GM12878 (cell line): ENCODE measurements around the gene EGFR. TPM values are rescaled to one million over a fixed set of nuclear protein-coding genes. Genes with fewer than 3 reads are reported as not detected.

Experiments
- ATAC-seq: fragments of 200-7000 bp; cut with Tn5 transposase; 3 replicates; pipeline ENCODE4 v1.9.1; 2020; ENCODE audit warnings: mild to moderate bottlenecking, moderate library complexity
- BruUV-seq: library from RNA; stranded (reverse); fragments of 400-500 nt; replicated peaks from 2 replicates; lab custom pipeline; 2021; lab: Mats Ljungman, UMichigan
- CTCF ChIA-PET: fragments of 300-600 bp; sonication (Branson Sonifier 250); formaldehyde crosslinking; extraction: SDS; loops from one replicate; lab custom pipeline; 2021; ENCODE audit warnings: inconsistent platforms; lab: Yijun Ruan, JAX
- POLR2A ChIA-PET: fragments of 350-600 bp; formaldehyde crosslinking; extraction: SDS; loops from one replicate; lab custom pipeline; 2021; ENCODE audit warnings: inconsistent platforms; lab: Charles Lee
- RAD21 ChIA-PET: fragments of 300-600 bp; sonication (Branson Sonifier 250); formaldehyde crosslinking; loops from one replicate; lab custom pipeline; 2023; ENCODE audit warnings: antibody characterized with exemption; ENCODE audit not compliant: unreplicated experiment; lab: Charles Lee
- SMC1A ChIA-PET: fragments of 300-600 bp; sonication (Branson Sonifier 250); formaldehyde crosslinking; loops from one replicate; lab custom pipeline; 2023; ENCODE audit not compliant: unreplicated experiment, uncharacterized antibody; lab: Charles Lee
- DNase-seq: peaks from one replicate; pipeline ENCODE4 v3.0.0-alpha.2; 2011; ENCODE audit warnings: low read depth, low spot score
- FAIRE-seq: peaks from 3 replicates; lab custom pipeline; 2011; peaks lifted over from hg19 to GRCh38; lab: Jason Lieb, UNC
- H2AFZ ChIP-seq: 2 replicates; pipeline ENCODE4 v1.6.0; 2011; ENCODE audit warnings: low read depth, low read length, control low read depth; ENCODE audit not compliant: control insufficient read depth
- H3K27ac ChIP-seq: 2 replicates; pipeline ENCODE4 v1.5.1; 2011; ENCODE audit warnings: control low read depth; ENCODE audit not compliant: control insufficient read depth, insufficient read depth
- H3K27me3 ChIP-seq, 2 experiments: replicated peaks in 1 of 2; 2 replicates each; pipeline versions ENCODE4 v1.6.0 to v1.6.1; 2011; ENCODE audit warnings: low read length in 1 of 2; ENCODE audit not compliant: control insufficient read depth in 2 of 2, insufficient read depth in 2 of 2
- H3K36me3 ChIP-seq, 2 experiments: 2 replicates each; pipeline ENCODE4 v1.5.1; 2011; ENCODE audit warnings: low read length in 1 of 2; ENCODE audit not compliant: control insufficient read depth in 2 of 2, insufficient read depth in 2 of 2
- H3K4me1 ChIP-seq: 2 replicates; pipeline ENCODE4 v1.6.1; 2011; ENCODE audit warnings: mild to moderate bottlenecking, low read length, moderate library complexity, mixed read lengths; ENCODE audit not compliant: control insufficient read depth, insufficient read depth
- H3K4me2 ChIP-seq: 2 replicates; pipeline ENCODE4 v1.6.0; 2011; ENCODE audit warnings: control low read depth; ENCODE audit not compliant: control insufficient read depth, insufficient read depth
- H3K4me3 ChIP-seq: fragments of 200-600 bp; sonication (generic); 2 replicates; pipeline ENCODE4 v1.5.1; 2016
- H3K79me2 ChIP-seq: 2 replicates; pipeline ENCODE4 v1.6.0; 2011; ENCODE audit warnings: low read length; ENCODE audit not compliant: control insufficient read depth, insufficient read depth
- H3K9ac ChIP-seq: 2 replicates; pipeline ENCODE4 v1.8.0; 2011; ENCODE audit warnings: low read length, control low read depth, mixed read lengths; ENCODE audit not compliant: control insufficient read depth, insufficient read depth
- H3K9me3 ChIP-seq: replicated peaks from 3 replicates; pipeline ENCODE4 v1.5.1; 2011; ENCODE audit warnings: mild to moderate bottlenecking, low read length; ENCODE audit not compliant: control insufficient read depth, insufficient read depth
- H4K20me1 ChIP-seq: 2 replicates; pipeline ENCODE4 v1.6.0; 2011; ENCODE audit not compliant: control insufficient read depth, insufficient read depth
- BHLHE40 ChIP-seq, 2 experiments: fragments of 450-650 bp in 1 of 2; IDR thresholded peaks; 2 replicates each; pipeline ENCODE4 v1.6.1; 2011 to 2017; ENCODE audit warnings: low read depth in 2 of 2, borderline replicate concordance in 1 of 2, improper control_type of control experiment in 1 of 2, low read length in 1 of 2, mild to moderate bottlenecking in 1 of 2
- CBFB ChIP-seq: IDR thresholded peaks from 2 replicates; pipeline ENCODE4 v1.6.1; 2016; ENCODE audit warnings: antibody characterized with exemption, low read depth
- CREM ChIP-seq: IDR thresholded peaks from 2 replicates; pipeline ENCODE4 v1.6.1; 2014; ENCODE audit warnings: antibody characterized with exemption, low read depth
- CTCF ChIP-seq, 3 experiments: IDR thresholded peaks in 2 of 3; conservative IDR thresholded peaks in 1 of 3; 2 replicates each; pipeline ENCODE4 v1.5.1; 2011; ENCODE audit warnings: low read depth in 3 of 3, low read length in 3 of 3, mild to moderate bottlenecking in 3 of 3, control low read depth in 2 of 3, moderate library complexity in 2 of 3, inconsistent platforms in 1 of 3, mixed read lengths in 1 of 3; ENCODE audit not compliant: control insufficient read depth in 2 of 3, insufficient read depth in 1 of 3; ENCODE audit errors: extremely low read depth in 1 of 3
- NBN ChIP-seq: fragments of 450-650 bp; IDR thresholded peaks from 2 replicates; pipeline ENCODE4 v1.6.1; 2016
- NFIC ChIP-seq: IDR thresholded peaks from 2 replicates; pipeline ENCODE4 v1.6.1; 2012; ENCODE audit warnings: low read depth, mild to moderate bottlenecking, inconsistent platforms, low read length, moderate library complexity
- PML ChIP-seq: IDR thresholded peaks from 2 replicates; pipeline ENCODE4 v1.6.1; 2012; ENCODE audit warnings: low read length, inconsistent platforms
- SIN3A ChIP-seq: IDR thresholded peaks from 2 replicates; pipeline ENCODE4 v1.6.1; 2012; ENCODE audit warnings: low read depth, low read length, improper control_type of control experiment
- SKIL ChIP-seq: fragments of 450-650 bp; IDR thresholded peaks from 2 replicates; pipeline ENCODE4 v1.6.1; 2017; ENCODE audit warnings: mild to moderate bottlenecking, low read depth, inconsistent platforms; ENCODE audit not compliant: poor library complexity, severe bottlenecking
- SREBF2 ChIP-seq: IDR thresholded peaks from 2 replicates; pipeline ENCODE4 v1.6.1; 2012; ENCODE audit warnings: mild to moderate bottlenecking, low read length
- STAT1 ChIP-seq: fragments of 450-650 bp; conservative IDR thresholded peaks from 2 replicates; pipeline ENCODE4 v1.6.1; 2014; ENCODE audit warnings: antibody characterized with exemption, mild to moderate bottlenecking
- TCF7 ChIP-seq: IDR thresholded peaks from 2 replicates; pipeline ENCODE4 v1.6.1; 2014; ENCODE audit warnings: antibody characterized with exemption, borderline replicate concordance
- YBX1 ChIP-seq: fragments of 450-650 bp; IDR thresholded peaks from 2 replicates; pipeline ENCODE4 v1.6.1; 2016; ENCODE audit warnings: antibody characterized with exemption
- ZNF384 ChIP-seq: IDR thresholded peaks from 2 replicates; pipeline ENCODE4 v1.6.1; 2012; ENCODE audit warnings: low read depth, mild to moderate bottlenecking, low read length, improper control_type of control experiment, borderline replicate concordance
- WGBS: methylation state at CpG from one replicate; pipeline ENCODE4 v1.1.6; 2016; ENCODE audit warnings: low lambda C conversion rate; ENCODE audit not compliant: insufficient replicate concordance, insufficient coverage; ENCODE audit errors: missing lambda C conversion rate; 5-methylcytosine and 5-hydroxymethylcytosine counted together
- in situ Hi-C: fragments of 300-500 bp; cut with MboI; formaldehyde crosslinking; loops from 9 replicates; pipeline ENCODE4 v1.14.3; 2018; ENCODE audit warnings: mixed read lengths
- intact Hi-C: fragments of 100-400 bp; cut with micrococcal nuclease; formaldehyde crosslinking; loops from one replicate; pipeline ENCODE4 v1.14.2; 2022; ENCODE audit not compliant: unreplicated experiment
- polyA plus RNA-seq, 11 experiments: library from polyadenylated mRNA; depleted of rRNA in 4 of 11; unstranded in 6 of 11; stranded (reverse) in 5 of 11; fragments of >200 nt; fragmentation: Nextera tagmentation in 4 of 11; fragmentation: Illumina TruSeq in 1 of 11; extraction: Ambion mirVana in 4 of 11; extraction: Trizol in 1 of 11; gene quantifications; 1 replicate in 1 of 11; 2 replicates in 10 of 11; pipeline versions ENCODE4 v1.2.1 to v1.2.3, GENCODE V29; 2011 to 2016; ENCODE audit warnings: inconsistent platforms in 2 of 11, missing spikeins in 2 of 11, low read depth in 1 of 11
- total RNA-seq, 4 experiments: library from RNA; depleted of rRNA in 3 of 4; stranded (reverse); fragments of >200 nt in 3 of 4; fragmentation: Illumina TruSeq in 1 of 4; extraction: Trizol in 1 of 4; gene quantifications; 2 replicates each; pipeline versions ENCODE4 v1.2.1 to v1.2.3, GENCODE V29; 2013 to 2021

EGFR gene
- total and polyA plus RNA-seq, 10 of the 15 experiments (the other 5 are each of a cell fraction or from before 2014, with no cell fraction given): 0.01 to 0.31 TPM; not detected in 8

GRCh38 chr7:55043691-55044370, 25.0 kb downstream of the EGFR start:
- CTCF ChIA-PET: no interaction called here
- Histone ChIP-seq H3K36me3 (no peaks in the 10 kb centered on the region), H3K9ac (no peak overlapping the region), H3K4me1 (no peaks in the 10 kb centered on the region), H3K9me3 (no peaks in the 10 kb centered on the region), H4K20me1 (no peaks in the 10 kb centered on the region), H3K27me3 (no peaks in the 10 kb centered on the region), H3K4me2 (no peak overlapping the region), H3K27ac (no peak overlapping the region), H3K79me2 (no peaks in the 10 kb centered on the region), H2AFZ (no peak overlapping the region), H3K4me3 (no peak overlapping the region)
- DNase-seq: no peak
- RAD21 ChIA-PET: interaction anchor here (1.5 kb wide), 1 partner anchor 211 kb away, joined by 4 read pairs; no protein-coding TSS in a partner anchor
- POLR2A ChIA-PET: no interaction called here
- BruUV-seq: no TSS peak
- intact Hi-C loops: no loop called here
- 5% methylated on average over 3 of the region's 3 CpGs for WGBS
- no peak for ATAC-seq
- in situ Hi-C loops: no loop called here
- SMC1A ChIA-PET: interaction anchor here (0.7 to 1.5 kb wide), 3 partner anchors 7 to 21 kb away, joined by 3 to 4 read pairs (median 4); no protein-coding TSS in a partner anchor
- TF ChIP-seq CREM (no peak), CTCF (IDR thresholded peaks at IDR 0.05 in 2 of 3, conservative IDR thresholded peaks at IDR 0.05 in 1 of 3; ENCODE audit: control insufficient read depth in 2 of 3, extremely low read depth in 1 of 3, insufficient read depth in 1 of 3, low read depth in 3 of 3, low read length in 3 of 3) (no peak), NBN (no peak), SIN3A (no peak), TCF7 (no peak), BHLHE40 (IDR thresholded peaks at IDR 0.05; ENCODE audit: borderline replicate concordance in 1 of 2, low read depth in 2 of 2, low read length in 1 of 2) (no peak), CBFB (no peak), SKIL (no peak), ZNF384 (no peak), STAT1 (no peak), PML (no peak), NFIC (no peak), YBX1 (no peak), SREBF2 (no peak)
- no peak for FAIRE-seq
